Peyer's patch (tissue), 4 donors: ENCODE data around the gene MCU.

Source experiments
- POLR2A ChIP-seq, 2 donors: fragments of 450-650 bp; IDR thresholded peaks; one replicate each; pipeline ENCODE4 v1.5.1; 2017; ENCODE audit warnings: antibody characterized with exemption in 2 of 2, mild to moderate bottlenecking in 2 of 2, moderate library complexity in 2 of 2
- TF ChIP-seq, protein P1 (sequence below), 6 experiments: fragments of 450-650 bp in 4 of 6; fragments of 200-600 bp in 2 of 6; sonication (generic) in 1 of 6; IDR thresholded peaks; one replicate each; pipeline ENCODE4 v1.5.1; 2017 to 2019; ENCODE audit warnings: antibody characterized with exemption in 6 of 6, mild to moderate bottlenecking in 3 of 6, moderate library complexity in 1 of 6

DNA sequence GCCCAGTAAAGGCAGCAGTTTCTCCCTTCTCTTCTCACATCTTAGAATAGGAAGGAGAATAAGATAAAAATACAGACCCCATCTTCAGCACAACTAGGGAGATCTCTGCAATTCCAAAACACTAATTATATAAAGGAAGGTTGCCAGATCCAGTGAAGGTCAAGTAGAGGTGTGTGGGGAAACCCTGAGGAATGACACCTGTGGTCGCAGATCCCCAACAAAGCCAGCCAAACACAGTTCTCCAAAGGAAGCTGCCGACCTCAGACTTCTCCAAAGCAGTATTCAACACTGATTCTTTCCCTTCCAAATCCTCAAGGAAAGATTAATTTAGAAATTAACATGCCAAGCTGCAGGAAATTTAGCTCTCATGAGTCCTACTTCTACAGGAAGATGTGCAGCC is 138.7 kb downstream of the MCU start:
- TF ChIP-seq, protein P1, sequence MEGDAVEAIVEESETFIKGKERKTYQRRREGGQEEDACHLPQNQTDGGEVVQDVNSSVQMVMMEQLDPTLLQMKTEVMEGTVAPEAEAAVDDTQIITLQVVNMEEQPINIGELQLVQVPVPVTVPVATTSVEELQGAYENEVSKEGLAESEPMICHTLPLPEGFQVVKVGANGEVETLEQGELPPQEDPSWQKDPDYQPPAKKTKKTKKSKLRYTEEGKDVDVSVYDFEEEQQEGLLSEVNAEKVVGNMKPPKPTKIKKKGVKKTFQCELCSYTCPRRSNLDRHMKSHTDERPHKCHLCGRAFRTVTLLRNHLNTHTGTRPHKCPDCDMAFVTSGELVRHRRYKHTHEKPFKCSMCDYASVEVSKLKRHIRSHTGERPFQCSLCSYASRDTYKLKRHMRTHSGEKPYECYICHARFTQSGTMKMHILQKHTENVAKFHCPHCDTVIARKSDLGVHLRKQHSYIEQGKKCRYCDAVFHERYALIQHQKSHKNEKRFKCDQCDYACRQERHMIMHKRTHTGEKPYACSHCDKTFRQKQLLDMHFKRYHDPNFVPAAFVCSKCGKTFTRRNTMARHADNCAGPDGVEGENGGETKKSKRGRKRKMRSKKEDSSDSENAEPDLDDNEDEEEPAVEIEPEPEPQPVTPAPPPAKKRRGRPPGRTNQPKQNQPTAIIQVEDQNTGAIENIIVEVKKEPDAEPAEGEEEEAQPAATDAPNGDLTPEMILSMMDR (IDR thresholded peaks at IDR 0.05), result no peak
- TF ChIP-seq POLR2A (IDR thresholded peaks at IDR 0.05), result no peak
